H1 (cell line): Measurements from ENCODE around the gene KLHL41.

Experiments
- BRCA1 ChIP-seq: IDR thresholded peaks from 2 replicates; pipeline ENCODE4 v1.6.1; 2012; ENCODE audit warnings: low read depth, low read length, improper control_type of control experiment
- CHD2 ChIP-seq: IDR thresholded peaks from 2 replicates; pipeline ENCODE4 v1.6.1; 2012; ENCODE audit warnings: low read length, improper control_type of control experiment
- CTCF ChIP-seq, 3 experiments: IDR thresholded peaks; 1 replicate in 2 of 3; 2 replicates in 1 of 3; pipeline versions ENCODE4 v1.5.1 to v1.6.1; 2011; ENCODE audit warnings: low read length in 3 of 3, mild to moderate bottlenecking in 3 of 3, inconsistent platforms in 2 of 3, low read depth in 1 of 3, moderate library complexity in 1 of 3; ENCODE audit not compliant: insufficient read depth in 1 of 3; ENCODE audit errors: control extremely low read depth in 1 of 3
- GTF2F1 ChIP-seq: IDR thresholded peaks from 2 replicates; pipeline ENCODE4 v1.6.1; 2012; ENCODE audit warnings: low read depth, low read length, improper control_type of control experiment, borderline replicate concordance
- JUND ChIP-seq: IDR thresholded peaks from 2 replicates; pipeline ENCODE4 v1.6.1; 2011; ENCODE audit warnings: mild to moderate bottlenecking, improper control_type of control experiment, low read length
- NANOG ChIP-seq: IDR thresholded peaks from 2 replicates; pipeline ENCODE4 v1.6.1; 2011; ENCODE audit warnings: low read length, low read depth, mild to moderate bottlenecking, inconsistent platforms; ENCODE audit not compliant: insufficient read depth, poor library complexity, severe bottlenecking
- RAD21 ChIP-seq, 2 experiments: IDR thresholded peaks in 1 of 2; conservative IDR thresholded peaks in 1 of 2; 2 replicates each; pipeline ENCODE4 v1.6.1; 2011; ENCODE audit warnings: low read depth in 2 of 2, low read length in 2 of 2, improper control_type of control experiment in 1 of 2, inconsistent platforms in 1 of 2, mild to moderate bottlenecking in 1 of 2, moderate library complexity in 1 of 2
- SUZ12 ChIP-seq: fragments of 200-600 bp; sonication (generic); IDR thresholded peaks from 2 replicates; pipeline ENCODE4 v1.6.1; 2012; ENCODE audit warnings: mild to moderate bottlenecking, inconsistent platforms, low read length, moderate library complexity, mixed read lengths

GRCh38 chr2:169472249-169472648 lies 37.3 kb upstream of the KLHL41 start:
- TF ChIP-seq CTCF (IDR thresholded peaks at IDR 0.05; ENCODE audit: control extremely low read depth in 1 of 3, insufficient read depth in 1 of 3, low read depth in 1 of 3, low read length in 3 of 3) (no peak), GTF2F1 (no peak), BRCA1 (no peak), SUZ12 (no peak), NANOG (no peak), CHD2 (no peak), JUND (no peak), RAD21 (IDR thresholded peaks at IDR 0.05 in 1 of 2, conservative IDR thresholded peaks at IDR 0.05 in 1 of 2; ENCODE audit: low read depth in 2 of 2, low read length in 2 of 2) (no peak)
